Ishikawa (cell line): ENCODE results near the gene FBXO36.

ENCODE experiments used
- CEBPB ChIP-seq: IDR thresholded peaks from 2 replicates; pipeline ENCODE4 v1.6.1; 2012
- EP300 ChIP-seq: IDR thresholded peaks from 2 replicates; pipeline ENCODE4 v1.6.1; 2012; ENCODE audit warnings: borderline replicate concordance
- FOXM1 ChIP-seq: IDR thresholded peaks from 2 replicates; pipeline ENCODE4 v1.6.1; 2012; ENCODE audit warnings: low read depth, borderline replicate concordance
- NFIC ChIP-seq: IDR thresholded peaks from 2 replicates; pipeline ENCODE4 v1.6.1; 2012
- RAD21 ChIP-seq: IDR thresholded peaks from 2 replicates; pipeline ENCODE4 v1.6.1; 2012; ENCODE audit warnings: low read depth
- REST ChIP-seq: IDR thresholded peaks from 2 replicates; pipeline ENCODE4 v1.6.1; 2012; ENCODE audit warnings: low read depth, mild to moderate bottlenecking
- TAF1 ChIP-seq: IDR thresholded peaks from 2 replicates; pipeline ENCODE4 v1.6.1; 2012; ENCODE audit warnings: low read depth, mild to moderate bottlenecking
- USF1 ChIP-seq: IDR thresholded peaks from 2 replicates; pipeline ENCODE4 v1.6.1; 2012
- YY1 ChIP-seq: IDR thresholded peaks from 2 replicates; pipeline ENCODE4 v1.6.1; 2012; ENCODE audit warnings: low read depth
- ZBTB7A ChIP-seq: IDR thresholded peaks from 2 replicates; pipeline ENCODE4 v1.6.1; 2012; ENCODE audit warnings: low read depth

GRCh38 chr2:229925201-229925600 lies 2.9 kb downstream of the FBXO36 start:
- no peak for TF ChIP-seq ZBTB7A
- TF ChIP-seq NFIC: no peak
- no peak for TF ChIP-seq TAF1
- no peak for TF ChIP-seq YY1
- no peak for TF ChIP-seq REST
- TF ChIP-seq RAD21: no peak
- TF ChIP-seq CEBPB: no peak
- TF ChIP-seq FOXM1: no peak
- TF ChIP-seq USF1: no peak
- no peak for TF ChIP-seq EP300
